Endometrium (tissue), 2 donors: Measurements from ENCODE around the gene FXYD7.
"Not testable (repeated sequence)": the region's sequence is repeated elsewhere in the genome, so short reads cannot be mapped to it uniquely, and the experiment has no call there.

Experiments
- FAIRE-seq: peaks from 2 replicates; lab custom pipeline; 2012; peaks lifted over from hg19 to GRCh38; lab: Jason Lieb, UNC
- donor health status: control.
- donor health status: control.

Gene FXYD7

GRCh38 chr19:35143231-35143715 is at the start of gene FXYD7:
FXYD7 (plus strand) TSS chr19:35143255; CDS start chr19:35143334, 79 bp downstream.
- FAIRE-seq: no peak

- FAIRE-seq: no peak
These were observed 49.6 kb upstream of the FXYD7 start for GRCh38 chr19:35093430-35093829.

DNA sequence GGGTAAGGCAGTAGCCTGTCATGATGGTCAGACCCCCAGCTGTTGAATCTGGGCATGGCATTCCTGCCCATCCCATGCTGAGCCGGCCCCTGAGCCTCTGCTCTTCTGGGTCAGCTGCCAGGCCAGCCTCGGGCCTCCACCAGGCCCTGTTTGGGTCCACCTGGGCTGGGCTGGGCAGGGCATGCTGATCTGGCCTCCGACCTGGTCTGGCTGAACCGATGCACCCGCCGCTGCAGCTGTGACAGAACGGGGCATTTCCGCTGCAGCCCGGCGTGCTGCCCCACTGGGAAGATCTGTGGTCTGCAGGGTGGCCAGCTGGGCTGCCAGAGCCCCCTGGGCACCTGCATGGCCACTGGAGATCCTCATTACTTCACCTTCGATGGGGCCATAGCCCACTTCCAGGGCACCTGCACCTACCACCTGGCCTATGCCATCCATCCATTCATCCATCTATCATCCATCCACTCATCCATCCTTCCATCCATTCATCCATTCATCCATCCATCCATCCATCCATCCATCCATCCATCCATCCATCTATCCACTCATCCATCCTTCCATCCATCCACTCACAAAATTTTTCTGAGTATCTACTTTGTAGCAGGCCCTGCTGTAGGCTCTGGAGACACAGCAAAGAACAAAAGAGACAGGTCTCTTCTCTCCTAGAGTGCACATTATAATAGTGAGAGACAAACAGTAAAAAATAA is 49.0 kb upstream of the FXYD7 start:
- no peak for FAIRE-seq

- FAIRE-seq: no peak
These were observed 48.4 kb upstream of the FXYD7 start for GRCh38 chr19:35094656-35095055.

DNA sequence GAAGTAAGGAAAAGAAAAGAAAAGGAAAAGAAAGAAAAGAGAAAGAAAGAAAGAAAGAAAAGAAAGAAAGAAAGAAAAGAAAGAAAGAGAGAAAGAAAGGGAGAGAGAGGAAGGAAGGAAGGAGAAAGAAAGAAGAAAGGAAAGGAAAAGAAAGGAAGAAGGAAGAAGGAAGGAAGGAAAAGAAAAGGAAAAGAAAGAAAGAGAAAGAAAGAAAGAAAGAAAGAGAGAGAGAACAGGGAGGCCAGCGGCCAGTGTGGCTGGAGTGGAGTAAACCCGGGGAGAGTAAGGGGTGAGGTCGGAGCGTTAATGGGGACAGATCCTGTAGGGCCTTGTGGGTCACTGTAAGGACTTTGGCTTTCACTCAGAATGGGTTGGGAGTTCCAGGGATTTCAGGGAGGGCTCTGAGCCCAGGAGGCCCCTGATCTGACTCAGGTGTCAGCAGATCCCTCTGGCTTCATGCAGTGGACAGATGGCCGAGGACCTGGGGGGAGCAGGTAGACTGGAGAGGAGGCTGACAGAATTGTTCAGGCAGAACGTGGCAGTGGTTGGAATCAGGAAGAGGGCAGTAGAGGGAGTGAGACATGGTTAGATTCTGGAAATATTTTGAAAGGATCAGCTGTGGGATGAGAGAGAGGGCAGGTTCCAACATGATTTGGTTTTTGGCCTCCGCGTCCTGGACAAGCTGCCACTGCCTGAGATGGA is 47.2 kb upstream of the FXYD7 start:
- FAIRE-seq: no peak

GRCh38 chr19:35098413-35099049 is 44.5 kb upstream of the FXYD7 start:
- no peak for FAIRE-seq

- no peak for FAIRE-seq
These were observed 43.7 kb upstream of the FXYD7 start for GRCh38 chr19:35099155-35099896.

GRCh38 chr19:35099897-35100275 is 43.2 kb upstream of the FXYD7 start:
- no peak for FAIRE-seq

DNA sequence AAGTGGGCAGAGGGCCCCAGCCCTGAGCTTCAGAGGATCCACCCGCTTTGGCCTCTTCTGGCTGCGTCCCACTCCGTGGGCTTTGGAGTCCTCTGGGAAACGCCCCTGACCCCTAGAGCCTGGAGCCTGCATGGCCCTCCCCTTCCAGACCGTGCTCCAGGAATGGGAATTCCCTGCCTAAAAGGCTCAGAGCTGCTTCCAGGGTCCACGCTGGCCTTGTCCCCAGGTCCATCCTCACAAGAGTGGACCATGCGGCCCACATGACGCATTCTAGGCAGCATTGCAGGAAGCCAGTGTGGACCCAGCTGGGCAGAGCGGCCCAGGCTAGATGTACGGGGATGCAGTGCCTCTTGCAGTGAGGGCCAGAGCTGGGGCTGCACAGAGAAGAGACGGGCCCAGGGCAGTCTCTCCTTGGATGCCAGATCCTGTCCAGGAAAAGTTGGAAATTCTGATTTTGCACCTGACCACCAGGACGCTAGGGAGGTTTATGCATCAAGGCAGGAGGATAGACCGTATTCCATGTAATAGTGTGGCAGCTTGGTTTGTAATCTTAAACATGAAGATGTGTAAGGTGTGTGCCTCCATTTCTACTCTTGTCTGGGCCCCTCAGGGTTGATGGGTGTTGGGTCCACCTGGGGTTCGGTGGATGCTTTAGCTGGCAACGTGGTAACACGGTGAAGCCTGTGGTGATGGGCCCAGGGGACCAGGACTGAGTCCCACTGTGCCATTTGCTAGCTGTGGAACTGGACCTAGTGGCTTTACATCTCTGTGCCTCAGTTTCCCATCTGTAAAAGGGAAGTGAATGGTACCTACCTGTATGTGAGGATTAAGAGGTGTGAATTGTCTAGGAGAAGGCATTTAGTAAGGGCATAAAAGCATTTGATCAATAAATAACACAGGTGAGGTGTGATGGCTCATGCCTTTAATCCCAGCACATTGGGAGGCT is 42.2 kb upstream of the FXYD7 start:
- no peak for FAIRE-seq

DNA sequence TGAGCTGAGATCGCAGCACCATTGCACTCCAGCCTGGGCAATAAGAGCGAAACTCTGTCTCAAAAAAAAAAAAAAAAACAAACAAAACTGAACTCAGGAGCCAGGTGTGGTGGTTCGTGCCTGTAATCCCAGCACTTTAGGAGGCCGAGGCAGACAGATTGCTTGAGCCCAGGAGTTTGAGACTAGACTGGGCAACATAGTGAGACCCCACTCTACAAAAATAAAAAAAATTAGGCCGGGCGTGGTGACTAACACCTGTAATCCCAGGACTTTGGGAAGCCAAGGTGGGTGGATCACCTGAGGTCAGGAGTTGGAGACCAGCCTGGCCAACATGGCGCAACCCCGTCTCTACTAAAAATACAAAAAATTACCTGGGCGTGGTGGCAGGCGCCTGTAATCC is 41.1 kb upstream of the FXYD7 start:
- FAIRE-seq: not testable (repeated sequence)

- not testable (repeated sequence) for FAIRE-seq
These were observed 39.4 kb upstream of the FXYD7 start for GRCh38 chr19:35103614-35104013.

- FAIRE-seq: no peak
These were observed 38.7 kb upstream of the FXYD7 start for GRCh38 chr19:35104361-35104760.

- FAIRE-seq: no peak
These were observed 38.0 kb upstream of the FXYD7 start for GRCh38 chr19:35105047-35105410.

DNA sequence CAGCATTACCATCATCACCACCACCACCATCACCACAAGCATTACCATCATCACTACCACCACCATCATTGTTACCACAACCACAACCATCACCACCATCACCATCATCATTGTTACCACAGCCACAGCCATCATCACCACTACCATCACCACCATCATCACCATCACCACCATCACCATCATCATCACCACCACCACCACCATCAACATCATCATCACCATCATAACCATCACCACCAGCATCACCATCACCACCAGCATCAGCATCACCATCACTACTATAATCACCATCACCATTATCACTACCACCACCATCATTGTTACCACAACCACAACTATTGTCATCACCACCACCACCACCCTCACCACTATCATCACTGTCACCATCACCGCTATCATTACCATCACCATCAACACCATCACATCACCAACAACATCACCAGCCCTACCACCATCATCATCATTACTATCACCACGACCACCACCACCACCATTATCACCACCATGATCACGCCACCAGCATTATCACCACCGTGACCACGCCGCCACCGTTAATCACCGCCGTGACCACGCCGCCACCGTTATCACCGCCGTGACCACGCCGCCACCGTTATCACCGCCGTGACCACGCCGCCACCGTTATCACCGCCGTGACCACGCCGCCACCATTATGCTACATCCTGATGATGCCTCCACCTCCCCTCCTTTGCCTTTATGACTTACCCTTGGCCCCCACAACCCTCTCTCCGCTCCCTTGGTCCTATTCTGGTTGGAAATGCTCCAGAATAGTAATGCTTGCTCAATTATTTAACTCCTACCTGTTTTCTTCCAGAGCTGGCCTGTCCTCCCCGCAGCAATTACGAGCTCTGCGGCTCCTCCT is 37.4 kb upstream of the FXYD7 start:
- no peak for FAIRE-seq

DNA sequence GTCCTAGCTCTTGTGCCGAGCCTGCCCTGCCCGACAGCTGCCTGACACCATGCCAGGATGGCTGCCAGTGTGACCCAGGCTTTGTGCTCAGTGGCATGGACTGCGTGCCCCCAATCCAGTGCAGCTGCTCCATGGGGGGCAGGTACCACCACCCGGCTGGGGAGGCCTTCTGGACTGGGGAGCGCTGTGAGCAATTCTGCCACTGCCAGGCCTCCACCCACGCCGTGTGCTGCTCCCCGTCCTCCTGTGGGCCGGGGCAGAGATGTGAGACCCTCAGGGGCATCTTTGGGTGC is 36.8 kb upstream of the FXYD7 start:
- no peak for FAIRE-seq

DNA sequence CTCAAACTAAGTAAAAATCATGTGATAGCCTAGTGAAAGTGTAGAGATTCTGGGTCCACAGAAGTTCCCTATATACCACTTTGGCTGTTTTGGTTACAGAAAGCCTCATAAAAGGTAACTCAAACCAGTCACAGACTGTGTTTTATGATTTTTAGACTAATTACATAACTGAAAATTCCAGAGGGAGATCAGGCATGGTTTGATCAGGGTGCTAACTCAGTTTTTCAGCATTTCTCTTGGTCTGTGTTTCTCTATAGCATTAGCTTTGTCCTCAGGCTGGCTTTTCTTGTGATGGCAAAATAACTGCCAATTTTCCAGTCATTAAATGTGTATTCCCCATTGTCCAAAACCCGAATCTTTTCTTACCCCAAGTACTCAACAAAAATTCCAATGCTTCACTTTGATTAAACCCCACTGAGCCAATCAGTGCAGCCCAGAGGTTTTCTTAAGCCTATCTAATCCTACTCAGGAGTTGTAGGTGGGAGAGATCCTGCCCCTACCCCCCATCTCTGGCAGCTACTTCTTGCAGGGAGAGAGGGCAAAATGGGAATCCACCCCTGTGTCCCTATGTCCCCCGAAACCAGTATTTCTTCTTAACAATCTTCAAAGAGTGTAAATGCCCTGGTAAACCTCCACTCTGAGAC is 36.0 kb upstream of the FXYD7 start:
- no peak for FAIRE-seq

DNA sequence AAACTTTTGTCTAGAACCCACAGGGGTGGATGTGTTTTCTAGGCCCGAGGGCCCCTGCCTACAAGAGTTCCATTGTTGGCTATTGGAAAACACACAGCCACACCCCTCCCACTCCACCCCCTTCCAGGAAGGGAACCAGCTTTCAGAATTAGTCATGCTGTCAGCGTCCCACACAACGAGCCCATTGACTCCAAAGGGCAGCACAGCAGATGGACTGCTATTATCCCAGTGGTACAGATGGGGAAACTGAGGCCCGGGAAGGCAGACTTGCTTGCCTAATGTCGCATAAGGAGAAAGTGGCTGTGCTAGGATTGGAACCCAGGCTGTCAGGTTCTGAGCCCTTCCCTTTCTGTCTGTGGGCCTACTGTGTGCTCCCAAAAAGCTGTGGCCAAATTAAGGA is 35.5 kb upstream of the FXYD7 start:
- FAIRE-seq: no peak

DNA sequence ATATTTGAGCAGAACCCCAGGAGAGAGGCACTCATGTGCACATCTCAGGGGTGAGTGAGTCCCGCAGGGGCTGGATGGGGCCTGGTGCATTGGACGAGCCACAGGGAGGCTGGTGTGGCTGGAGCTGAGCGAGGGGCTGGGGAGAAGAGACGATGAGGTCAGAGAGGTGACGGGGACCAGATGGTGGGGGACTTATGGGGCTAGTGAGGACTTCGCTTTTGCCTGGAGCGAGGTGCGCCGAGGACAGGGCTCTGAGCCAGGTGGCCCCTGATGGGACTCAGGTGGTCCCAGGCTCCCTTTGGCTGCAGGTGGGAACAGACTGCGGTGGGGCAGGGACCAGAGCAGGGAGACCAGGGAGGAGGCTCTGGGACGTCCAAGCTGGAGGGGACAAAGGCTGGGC is 34.3 kb upstream of the FXYD7 start:
- no peak for FAIRE-seq

- FAIRE-seq: no peak
These were observed 33.5 kb upstream of the FXYD7 start for GRCh38 chr19:35109395-35110112.
